NCI-H1436 treated with DMSO at 0.1 percent for 48 hours (cell line): ENCODE measurements around the gene LUC7L.
"Not testable (repeated sequence)": the region's sequence is repeated elsewhere in the genome, so short reads cannot be mapped to it uniquely, and the experiment has no call there.

Experiments
- DNase-seq: peaks from one replicate; lab custom pipeline; 2025; lab: John Stamatoyannopoulos, UW

The LUC7L gene

DNA sequence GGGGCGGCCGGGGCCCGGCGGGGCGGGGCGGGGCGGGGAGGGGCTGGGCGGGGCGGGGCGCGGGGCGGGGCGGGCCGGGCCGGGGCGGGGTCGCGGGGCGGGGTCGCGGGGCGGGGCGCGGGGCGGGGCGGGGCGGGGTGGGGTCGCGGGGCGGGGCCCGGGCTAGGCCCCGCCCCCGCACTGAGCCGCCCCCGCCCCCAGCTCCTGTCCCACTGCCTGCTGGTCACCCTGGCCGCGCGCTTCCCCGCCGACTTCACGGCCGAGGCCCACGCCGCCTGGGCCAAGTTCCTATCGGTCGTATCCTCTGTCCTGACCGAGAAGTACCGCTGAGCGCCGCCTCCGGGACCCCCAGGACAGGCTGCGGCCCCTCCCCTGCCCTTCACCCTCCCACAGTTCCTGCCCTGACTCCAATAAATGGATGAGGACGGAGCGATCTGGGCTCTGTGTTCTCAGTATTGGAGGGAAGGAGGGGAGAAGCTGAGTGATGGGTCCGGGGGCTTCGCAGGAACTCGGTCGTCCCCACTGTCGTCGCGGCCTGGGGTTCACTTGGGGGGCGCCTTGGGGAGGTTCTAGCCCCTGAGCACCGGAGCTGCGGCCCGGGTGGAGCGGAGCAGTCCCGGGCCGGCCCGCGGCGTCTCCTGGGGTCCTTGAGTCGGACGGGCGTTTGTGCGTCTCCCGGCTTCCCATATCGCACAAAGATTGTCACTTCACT, 64.3 kb downstream of the LUC7L start:
- no peak for DNase-seq

DNA sequence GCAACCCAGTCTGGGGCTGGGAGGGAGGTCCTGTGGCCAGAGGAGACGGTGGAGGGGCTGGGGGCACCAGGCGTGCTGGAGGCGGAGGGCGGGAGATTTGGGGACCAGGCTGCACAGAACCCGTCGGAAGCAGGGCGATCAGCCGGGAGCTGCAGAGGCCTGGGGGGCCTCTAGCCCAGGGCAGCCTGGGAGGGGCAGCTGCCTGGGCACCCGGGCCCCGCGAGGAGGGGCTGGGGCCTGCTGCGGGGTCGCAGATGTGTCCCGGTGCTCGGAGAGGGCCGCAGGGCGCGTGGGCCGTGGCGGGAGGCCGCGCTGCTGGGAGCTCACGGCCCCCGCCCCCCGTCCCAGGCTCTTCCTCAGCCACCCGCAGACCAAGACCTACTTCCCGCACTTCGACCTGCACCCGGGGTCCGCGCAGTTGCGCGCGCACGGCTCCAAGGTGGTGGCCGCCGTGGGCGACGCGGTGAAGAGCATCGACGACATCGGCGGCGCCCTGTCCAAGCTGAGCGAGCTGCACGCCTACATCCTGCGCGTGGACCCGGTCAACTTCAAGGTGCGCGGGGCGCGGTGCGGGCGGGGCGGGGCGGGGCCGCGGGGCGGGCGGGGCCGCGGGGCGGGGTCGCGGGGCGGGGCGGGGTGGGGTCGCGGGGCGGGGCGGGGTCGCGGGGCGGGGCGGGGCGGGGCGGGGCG, 65.0 kb downstream of the LUC7L start:
- not testable (repeated sequence) for DNase-seq

DNA sequence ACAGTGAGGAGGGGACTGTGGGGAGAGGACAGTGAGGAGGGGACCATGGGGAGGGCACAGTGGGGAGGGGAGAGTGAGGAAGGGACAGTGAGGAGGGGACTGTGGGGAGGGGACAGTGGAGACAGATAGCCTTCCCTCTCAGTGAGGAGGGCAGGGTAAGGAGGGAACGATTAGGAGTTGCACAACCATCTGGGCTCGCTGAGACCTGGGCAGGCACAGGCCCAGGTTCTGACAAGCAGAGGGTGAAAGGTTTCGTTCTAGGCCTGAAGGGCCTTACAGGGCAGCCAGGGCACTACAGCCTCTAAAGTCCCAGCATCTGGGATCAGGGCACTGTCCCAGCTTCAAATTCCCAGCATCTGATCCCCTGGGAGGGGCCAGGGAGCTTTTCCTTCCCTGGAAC, 65.6 kb downstream of the LUC7L start:
- DNase-seq, result not testable (repeated sequence)

DNA sequence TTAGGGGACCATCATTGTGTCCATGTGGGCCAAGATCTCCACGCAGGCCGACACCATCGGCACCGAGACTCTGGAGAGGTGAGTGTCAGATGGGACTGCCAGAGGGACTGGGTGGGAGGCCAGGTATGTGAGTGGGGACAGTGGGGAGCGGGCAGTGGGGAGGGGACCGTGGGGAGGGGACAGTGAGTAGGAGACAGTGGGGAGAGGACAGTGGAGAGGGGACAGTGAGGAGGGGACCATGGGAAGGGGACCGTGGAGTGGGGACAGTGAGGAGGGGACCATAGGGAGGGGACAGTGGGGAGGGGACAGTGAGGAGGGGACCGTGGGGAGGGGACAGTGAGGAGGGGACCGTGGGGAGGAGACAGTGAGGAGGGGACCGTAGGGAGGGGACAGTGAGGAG, 66.1 kb downstream of the LUC7L start:
- not testable (repeated sequence) for DNase-seq

DNA sequence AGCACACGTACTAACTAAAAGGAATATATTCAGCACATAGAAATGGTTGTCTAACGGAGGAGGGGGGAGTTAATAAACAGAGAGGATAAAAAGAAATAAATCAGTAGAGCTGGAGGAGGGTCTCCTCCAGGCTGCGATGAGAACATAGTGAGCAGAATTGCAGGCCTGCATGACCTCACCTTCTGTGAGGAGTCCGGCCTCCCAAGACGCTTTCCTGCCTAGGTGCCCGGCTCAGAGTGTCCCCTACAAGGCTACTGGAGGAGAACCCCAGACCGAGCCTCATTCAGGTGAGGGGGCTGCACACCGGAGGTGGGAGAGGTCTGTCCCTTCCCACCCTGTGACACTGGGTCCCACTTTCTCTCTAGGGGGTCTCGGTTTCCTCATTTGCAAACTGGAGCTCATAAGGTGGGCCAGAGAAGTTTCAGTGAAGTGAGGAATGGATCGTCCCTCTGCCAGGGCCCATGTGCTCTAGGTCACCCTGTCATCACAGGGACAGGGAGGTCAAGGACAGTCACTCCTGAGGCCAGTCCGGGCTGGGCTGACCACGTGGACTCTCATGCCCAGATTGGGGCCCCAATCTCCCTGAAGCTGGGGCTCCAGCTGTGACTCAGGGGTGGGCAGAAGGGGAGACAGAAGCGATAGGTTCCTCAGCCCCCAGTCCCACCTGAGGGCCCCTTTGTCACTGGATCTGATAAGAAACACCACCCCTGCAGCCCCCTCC, 66.8 kb downstream of the LUC7L start:
- no peak for DNase-seq

DNA sequence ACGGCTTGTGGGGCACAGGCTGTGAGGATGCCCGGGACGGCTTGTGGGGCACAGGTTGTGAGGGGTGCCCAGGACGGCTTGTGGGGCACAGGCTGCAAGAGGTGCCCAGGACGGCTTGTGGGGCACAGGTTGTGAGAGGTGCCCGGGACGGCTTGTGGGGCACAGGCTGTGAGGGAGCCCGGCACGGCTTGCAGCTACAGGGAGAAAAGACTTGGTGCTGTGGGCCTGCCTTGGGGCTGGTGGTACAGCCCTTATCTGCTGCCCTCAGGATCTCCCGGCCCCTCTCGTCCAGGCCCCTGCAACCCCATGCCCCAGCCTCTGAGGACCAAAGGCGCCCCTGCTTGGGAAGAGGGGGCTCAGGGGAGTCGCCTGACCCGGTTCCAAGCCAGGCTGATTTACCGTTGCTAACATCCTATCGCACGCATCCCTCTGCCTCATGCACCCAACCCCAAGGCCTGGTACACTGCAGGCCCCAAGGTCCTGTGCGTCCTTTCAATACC, 68.5 kb downstream of the LUC7L start:
- no peak for DNase-seq

DNA sequence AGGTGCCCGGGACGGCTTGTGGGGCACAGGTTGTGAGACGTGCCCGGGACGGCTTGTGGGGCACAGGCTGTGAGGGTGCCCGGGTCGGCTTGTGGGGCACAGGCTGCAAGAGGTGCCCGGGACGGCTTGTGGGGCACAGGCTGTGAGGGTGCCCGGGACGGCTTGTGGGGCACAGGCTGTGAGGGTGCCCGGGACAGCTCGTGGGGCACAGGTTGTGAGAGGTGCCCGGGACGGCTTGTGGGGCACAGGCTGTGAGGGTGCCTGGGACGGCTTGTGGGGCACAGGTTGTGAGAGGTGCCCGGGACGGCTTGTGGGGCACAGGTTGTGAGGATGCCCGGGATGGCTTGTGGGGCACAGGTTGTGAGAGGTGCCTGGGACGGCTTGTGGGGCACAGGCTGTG, 69.0 kb downstream of the LUC7L start:
- DNase-seq, result not testable (repeated sequence)

DNA sequence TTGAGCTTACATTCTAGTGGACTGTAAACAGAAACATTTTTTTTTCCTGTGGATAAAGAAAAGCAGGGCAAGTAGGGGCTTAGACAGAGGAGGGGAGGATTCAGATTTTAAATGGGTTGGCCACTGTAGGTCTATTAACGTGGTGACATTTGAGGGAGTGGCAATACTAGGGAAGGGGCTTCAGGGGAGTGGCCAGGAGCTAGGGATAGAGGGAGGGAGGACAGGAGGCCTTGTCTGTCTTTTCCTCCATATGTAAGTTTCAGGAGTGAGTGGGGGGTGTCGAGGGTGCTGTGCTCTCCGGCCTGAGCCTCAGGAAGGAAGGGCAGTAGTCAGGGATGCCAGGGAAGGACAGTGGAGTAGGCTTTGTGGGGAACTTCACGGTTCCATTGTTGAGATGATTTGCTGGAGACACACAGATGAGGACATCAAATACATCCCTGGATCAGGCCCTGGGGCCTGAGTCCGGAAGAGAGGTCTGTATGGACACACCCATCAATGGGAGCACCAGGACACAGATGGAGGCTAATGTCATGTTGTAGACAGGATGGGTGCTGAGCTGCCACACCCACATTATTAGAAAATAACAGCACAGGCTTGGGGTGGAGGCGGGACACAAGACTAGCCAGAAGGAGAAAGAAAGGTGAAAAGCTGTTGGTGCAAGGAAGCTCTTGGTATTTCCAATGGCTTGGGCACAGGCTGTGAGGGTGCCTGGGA, 70.0 kb downstream of the LUC7L start:
- no peak for DNase-seq

DNA sequence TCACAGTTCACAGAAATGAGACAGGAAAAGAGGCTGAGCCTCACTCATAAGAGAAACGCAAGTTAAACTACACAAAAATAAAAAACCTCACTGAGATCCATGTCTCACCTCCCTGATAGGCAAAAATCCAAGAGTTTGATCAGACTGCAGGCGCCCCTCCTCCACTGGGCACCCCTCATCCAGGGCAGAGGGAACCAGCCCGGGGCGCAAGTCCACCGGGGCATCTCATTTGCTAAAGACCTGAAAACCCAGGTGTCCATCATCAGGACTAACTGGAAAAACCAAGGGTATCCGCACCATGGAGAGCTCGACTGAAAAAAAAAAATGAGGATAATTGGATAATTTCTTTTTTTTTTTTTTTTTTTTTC, 74.2 kb downstream of the LUC7L start:
- no peak for DNase-seq

DNA sequence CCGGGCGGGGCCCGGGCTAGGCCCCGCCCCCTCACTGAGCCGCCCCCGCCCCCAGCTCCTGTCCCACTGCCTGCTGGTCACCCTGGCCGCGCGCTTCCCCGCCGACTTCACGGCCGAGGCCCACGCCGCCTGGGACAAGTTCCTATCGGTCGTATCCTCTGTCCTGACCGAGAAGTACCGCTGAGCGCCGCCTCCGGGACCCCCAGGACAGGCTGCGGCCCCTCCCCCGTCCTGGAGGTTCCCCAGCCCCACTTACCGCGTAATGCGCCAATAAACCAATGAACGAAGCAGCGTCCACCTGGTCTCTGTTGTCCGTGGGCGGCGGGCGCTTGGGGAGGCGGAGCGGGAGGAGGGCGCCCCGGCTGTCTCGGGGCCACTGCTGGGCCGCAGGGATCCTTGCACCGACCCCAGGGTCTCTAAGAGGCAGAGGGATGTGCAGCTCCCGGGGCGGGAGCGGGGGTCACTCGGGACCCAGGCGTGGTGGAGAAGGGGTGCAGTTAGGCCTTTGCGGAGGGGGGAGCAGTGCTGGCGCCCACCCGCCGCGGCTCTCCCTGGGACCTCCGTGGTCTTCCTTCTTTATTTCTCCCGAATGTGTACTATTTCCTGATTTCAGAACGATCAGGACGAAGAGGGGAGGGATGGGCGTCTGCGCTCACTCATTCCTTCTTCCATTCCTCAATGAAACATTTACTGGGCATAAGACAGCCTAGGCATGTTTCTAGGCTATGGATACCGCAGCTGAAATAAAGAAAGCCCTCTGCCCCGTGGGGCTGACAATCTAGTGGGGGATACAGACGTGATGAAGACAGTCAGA, 74.8 kb downstream of the LUC7L start:
- DNase-seq, result no peak

DNA sequence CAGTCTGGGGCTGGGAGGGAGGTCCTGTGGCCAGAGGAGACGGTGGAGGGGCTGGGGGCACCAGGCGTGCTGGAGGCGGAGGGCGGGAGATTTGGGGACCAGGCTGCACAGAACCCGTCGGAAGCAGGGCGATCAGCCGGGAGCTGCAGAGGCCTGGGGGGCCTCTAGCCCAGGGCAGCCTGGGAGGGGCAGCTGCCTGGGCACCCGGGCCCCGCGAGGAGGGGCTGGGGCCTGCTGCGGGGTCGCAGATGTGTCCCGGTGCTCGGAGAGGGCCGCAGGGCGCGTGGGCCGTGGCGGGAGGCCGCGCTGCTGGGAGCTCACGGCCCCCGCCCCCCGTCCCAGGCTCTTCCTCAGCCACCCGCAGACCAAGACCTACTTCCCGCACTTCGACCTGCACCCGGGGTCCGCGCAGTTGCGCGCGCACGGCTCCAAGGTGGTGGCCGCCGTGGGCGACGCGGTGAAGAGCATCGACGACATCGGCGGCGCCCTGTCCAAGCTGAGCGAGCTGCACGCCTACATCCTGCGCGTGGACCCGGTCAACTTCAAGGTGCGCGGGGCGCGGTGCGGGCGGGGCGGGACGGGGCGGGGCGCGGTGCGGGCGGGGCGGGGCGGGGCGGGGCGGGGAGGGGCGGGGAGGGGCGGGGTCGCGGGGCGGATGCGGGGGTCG, 75.6 kb downstream of the LUC7L start:
- not testable (repeated sequence) for DNase-seq

DNA sequence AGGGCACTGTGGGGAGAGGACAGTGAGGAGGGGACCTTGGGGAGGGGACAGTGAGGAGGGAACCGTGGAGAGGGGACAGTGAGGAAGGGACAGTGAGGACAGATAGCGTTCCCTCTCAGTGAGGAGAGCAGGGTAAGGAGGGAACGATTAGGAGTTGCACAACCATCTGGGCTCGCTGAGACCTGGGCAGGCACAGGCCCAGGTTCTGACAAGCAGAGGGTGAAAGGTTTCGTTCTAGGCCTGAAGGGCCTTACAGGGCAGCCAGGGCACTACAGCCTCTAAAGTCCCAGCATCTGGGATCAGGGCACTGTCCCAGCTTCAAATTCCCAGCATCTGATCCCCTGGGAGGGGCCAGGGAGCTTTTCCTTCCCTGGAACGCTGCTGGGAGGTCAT, 76.1 kb downstream of the LUC7L start:
- not testable (repeated sequence) for DNase-seq

DNA sequence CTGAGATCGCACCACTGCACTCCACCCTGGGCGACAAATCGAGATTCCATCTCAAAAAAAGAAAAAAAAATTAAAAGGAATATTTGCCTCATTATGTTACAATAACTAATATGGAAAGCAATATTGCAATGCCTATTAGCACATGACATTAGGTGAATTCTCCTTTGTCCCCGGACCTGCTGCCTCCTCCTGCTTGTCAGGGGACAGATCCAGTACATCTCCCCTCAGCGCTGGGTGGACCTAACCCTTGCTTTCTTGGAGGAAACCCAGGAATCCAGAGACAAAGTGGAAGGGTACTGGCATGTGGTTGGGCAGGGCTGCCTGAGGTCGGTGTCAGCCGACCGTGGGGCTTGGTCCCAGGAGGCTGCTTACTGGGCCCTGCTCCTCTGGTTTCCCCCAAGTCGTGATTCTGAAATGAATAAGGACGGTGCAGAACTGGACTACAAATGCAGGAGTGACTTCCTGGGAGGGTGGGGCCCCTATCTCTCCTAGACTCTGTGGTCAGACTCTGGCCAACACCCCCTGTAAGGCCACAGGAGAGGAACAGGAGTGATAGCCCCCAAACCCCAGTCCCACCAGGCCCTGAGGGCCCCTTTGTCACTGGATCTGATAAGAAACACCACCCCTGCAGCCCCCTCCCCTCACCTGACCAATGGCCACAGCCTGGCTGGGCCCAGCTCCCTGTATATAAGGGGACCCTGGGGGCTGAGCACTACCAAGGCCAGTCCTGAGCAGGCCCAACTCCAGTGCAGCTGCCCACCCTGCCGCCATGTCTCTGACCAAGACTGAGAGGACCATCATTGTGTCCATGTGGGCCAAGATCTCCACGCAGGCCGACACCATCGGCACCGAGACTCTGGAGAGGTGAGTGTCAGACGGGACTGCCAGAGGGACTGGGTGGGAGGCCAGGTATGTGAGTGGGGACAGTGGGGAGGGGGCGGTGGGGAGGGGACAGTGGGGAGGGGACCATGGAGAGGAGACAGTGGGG, 76.8 kb downstream of the LUC7L start, which contains the start of gene HBZ:
TSS of gene HBZ (plus strand) at position 504 of the 988 bp plus-strand sequence. CDS start at position 770, 266 bp downstream.
- no peak for DNase-seq

DNA sequence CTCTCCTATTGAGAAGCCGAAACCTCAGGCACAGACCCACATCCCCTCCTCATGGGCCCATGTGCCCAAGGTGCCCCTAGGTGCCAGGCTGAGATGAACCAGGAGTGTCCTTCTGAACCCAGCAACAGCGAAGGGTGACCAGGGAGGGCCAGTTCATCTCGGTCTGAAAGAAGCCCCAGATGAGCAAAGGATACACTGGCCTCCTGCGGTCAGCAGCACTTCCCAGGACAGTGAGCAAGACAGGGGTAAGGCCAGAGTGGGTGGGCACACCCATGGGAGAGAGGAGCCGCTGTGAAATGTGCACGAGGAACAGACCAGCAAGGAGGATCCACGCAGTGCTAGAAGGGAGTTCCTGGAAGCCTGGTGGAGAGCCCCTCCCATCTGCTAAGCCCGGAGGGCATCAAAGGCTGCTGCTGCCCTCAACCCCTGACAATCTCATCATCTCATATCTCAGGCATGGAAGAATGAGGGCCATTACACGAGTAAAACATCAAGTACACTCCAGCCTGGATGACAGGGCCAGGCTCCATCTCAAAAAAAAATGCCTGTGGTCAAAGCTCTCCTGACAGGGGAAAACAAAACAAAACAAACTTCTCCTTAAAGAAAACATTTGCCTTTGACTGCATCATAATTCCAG, 80.1 kb downstream of the LUC7L start:
- no peak for DNase-seq

DNA sequence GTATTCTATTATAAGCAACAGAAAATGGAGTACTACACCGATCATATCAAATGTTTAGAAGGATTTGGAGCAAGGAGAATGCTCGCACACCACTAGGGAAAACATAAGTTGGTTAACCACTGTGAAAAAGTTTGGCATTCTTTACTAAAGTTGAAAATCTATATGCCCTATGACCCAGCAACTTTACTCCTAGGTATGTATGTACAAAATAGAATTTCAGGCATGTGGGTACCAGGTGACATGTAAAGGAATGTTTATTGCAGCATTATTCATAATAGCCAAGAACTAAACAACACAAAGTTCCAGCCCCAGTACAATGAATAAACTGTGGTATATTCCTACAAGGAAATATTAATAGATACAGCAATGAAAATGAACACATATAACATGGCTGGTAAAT, 82.6 kb downstream of the LUC7L start:
- DNase-seq, result no peak

DNA sequence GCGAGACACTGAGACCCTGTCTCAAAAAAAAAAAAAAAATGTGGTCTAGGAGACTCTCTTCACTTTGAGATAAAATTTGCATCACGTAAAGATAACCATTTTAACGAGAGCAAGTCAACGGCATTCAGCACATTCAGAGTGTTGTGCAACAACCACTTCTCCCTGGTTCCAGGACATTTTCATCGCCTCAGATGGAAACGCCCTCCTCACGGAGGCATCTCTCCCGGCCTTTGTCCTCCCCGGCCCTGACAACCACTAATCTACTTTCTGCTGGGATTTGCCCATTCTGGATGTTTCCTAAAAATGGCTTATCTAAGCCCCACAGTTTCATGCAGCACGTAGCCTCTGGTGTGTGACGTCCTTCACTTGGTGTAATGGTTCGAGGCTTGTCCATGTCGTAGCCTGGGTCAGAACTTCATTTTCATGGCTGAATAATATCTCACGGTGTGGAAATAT, 84.4 kb downstream of the LUC7L start:
- DNase-seq, result no peak

DNA sequence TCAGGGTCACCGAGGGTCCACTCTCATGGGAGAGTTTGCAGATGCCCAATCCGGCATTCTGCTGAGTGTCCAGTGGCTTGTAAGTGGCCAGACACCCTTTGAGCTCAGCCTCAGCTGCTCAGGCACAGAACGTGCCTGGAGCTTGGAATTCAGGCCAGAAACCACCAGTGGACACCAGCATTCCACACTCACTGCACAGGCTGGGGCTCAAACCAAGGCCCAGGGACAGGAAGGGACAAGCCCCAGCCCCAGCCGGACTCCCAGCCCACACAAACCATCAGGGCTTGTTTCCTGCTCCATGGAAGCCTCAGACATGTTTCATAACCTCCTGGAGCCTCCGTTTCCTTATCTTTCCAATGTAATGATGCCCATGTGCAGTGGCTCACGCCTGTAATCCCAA, 85.8 kb downstream of the LUC7L start:
- no peak for DNase-seq

DNA sequence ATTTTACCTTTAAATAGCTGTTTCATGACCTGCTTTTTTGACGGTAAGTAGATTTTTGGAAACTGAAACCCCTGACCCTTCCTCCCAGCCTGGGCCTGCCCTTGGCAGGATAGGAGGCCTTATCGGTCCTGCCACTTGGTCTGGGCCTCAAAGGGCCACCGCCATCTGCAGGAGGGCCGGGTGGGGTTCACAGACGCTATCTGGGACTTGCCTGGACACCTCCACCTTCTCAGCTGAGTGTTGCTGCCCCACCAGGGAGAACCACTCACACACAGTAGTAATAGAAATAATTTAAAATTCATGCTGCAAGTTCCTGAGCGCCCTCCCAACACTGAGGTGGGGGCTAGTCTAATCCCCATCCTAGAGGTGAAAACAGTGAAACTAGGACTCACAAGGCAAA, 86.2 kb downstream of the LUC7L start:
- DNase-seq, result no peak

DNA sequence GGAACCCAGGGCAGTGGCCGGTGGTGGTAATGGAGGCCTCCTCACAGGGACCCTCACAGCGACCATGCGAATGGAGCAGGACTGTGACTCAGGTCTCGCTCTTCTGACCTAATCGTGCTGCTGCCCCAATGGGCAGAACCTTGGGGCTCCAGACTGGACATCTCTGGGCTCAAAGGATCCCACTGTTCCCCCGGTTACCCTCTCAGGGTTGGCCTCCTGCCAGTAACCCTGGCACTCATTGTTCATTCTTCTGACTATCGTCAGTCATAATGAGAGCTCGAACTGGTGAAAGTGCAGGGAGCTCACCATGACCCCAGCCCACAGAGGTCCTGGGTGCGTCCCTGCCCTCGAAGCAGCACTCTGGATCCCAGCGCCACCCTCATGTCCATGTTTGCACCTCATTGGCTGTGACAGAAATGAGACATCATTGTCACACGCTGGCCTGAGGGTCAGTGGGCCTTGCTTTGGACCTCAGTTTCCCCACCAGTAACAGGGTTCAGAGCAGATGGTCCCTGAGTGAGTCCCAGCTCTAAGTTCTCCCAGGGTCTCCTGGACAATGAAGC, 86.8 kb downstream of the LUC7L start:
- DNase-seq, result no peak
